Measurements from ENCODE around the gene BAK1.

DNA sequence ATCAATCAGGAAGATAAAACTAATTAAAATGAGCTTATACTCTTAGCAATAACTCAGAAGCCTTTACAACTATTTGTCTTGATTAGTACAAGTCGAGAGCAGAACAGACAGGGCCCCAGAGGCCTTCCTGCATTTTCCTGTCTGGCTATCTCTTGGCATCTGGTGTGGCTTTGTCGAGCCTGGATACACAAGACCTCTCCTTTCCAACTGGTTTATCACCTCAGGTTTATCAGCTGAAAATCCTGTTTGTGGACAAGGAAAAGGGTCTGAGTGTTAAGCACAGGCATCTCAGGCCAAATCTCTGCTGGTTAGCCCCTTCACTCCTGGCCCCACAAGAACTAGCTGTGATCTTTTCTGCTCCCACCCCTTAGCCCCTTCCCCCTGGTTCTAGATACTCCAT, 32.6 kb downstream of the BAK1 start:
- TF ChIP-seq, protein P1, sequence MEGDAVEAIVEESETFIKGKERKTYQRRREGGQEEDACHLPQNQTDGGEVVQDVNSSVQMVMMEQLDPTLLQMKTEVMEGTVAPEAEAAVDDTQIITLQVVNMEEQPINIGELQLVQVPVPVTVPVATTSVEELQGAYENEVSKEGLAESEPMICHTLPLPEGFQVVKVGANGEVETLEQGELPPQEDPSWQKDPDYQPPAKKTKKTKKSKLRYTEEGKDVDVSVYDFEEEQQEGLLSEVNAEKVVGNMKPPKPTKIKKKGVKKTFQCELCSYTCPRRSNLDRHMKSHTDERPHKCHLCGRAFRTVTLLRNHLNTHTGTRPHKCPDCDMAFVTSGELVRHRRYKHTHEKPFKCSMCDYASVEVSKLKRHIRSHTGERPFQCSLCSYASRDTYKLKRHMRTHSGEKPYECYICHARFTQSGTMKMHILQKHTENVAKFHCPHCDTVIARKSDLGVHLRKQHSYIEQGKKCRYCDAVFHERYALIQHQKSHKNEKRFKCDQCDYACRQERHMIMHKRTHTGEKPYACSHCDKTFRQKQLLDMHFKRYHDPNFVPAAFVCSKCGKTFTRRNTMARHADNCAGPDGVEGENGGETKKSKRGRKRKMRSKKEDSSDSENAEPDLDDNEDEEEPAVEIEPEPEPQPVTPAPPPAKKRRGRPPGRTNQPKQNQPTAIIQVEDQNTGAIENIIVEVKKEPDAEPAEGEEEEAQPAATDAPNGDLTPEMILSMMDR (conservative IDR thresholded peaks at IDR 0.05 in 1 of 2, IDR thresholded peaks at IDR 0.05 in 1 of 2; ENCODE audit: low read depth in 1 of 2, low read length in 2 of 2), result no peak
- no peak for TF ChIP-seq EZH2 (IDR thresholded peaks at IDR 0.05; ENCODE audit: low read length, missing control alignments)
